Iris pigment epithelial cell (primary cell): Measurements from ENCODE around the gene FSHB.
"Not testable (repeated sequence)": the region's sequence is repeated elsewhere in the genome, so short reads cannot be mapped to it uniquely, and the experiment has no call there.

Experiments
- DNase-seq: peaks from one replicate; pipeline ENCODE4 v3.0.0-alpha.2; 2011; ENCODE audit warnings: low read depth

Gene FSHB

DNA sequence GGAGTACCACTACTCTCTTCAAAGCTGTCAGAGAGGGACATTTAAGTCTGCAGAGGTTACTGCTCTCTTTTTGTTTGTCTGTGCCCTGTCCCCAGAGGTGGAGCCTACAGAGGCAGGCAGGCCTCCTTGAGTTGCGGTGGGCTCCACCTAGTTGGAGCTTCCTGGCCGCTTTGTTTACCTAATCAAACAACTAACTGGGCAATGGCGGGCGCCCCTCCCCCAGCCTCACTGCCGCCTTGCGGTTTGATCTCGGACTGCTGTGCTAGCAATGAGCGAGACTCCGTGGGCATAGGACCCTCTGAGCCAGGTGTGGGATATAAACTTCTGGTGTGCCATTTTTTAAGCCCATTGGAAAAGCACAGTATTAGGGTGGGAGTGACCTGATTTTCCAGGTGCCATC is 37.8 kb downstream of the FSHB start:
- not testable (repeated sequence) for DNase-seq

DNA sequence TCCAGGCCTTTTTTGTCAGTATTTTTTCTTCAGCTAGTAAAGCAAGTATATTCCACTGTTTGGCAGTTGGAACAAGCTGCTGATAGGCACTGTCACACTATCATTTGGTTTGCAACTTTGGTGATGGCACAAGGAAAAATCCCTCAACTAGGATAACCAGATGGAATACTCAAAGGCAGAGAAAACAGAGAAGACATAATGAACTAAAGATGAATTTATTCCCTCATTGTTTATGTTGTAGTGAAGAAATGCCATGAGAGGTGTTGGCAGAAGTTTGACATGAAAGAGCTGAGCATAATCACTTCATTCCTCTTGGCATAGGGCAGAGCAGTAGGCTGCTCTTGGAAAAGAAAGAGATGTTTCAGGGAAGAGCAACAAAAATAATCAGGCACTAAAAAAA is 39.9 kb downstream of the FSHB start:
- no peak for DNase-seq

GRCh38 chr11:30277176-30277575 is 46.4 kb downstream of the FSHB start:
- DNase-seq = no peak

- DNase-seq = no peak
These were observed 49.0 kb downstream of the FSHB start for GRCh38 chr11:30279796-30280195.

DNA sequence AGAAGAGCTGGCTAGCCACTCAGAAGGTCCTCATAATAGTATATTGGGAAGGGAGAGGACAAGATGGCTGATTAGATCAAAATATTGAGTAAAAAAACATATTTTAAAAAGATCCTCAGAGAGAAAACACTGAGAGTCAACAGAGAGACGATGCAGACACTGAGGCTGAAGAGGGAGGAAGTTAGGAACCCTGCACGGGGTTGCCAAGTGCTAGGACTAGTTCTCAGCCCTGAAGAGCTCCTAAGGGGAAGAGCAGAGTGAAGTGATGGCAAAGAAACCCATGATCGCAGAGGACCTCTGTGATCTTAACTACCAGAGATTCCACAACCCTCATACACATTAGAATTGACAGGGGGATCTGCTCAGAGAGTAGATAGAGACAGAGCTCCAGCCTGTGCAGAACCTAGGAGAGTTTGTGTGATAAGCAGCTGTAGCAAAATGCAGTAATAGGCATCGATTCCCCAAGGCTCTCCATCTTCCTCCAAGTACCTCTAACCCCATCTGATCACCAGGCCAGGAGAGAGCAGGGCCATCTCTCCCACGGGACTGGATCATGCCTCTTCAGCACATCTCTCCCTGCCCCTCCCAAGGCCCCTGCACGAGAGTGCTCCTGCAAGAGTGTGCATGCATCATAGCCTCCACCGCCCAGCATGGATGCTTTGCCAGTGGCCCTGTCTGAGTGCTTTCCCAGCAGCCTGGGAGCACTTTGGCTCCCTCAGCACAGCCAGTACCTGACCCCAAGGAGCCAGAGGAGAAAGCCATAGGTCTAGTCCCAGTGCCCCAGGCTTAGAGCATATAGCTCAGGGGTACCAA is 50.9 kb downstream of the FSHB start:
- no peak for DNase-seq

DNA sequence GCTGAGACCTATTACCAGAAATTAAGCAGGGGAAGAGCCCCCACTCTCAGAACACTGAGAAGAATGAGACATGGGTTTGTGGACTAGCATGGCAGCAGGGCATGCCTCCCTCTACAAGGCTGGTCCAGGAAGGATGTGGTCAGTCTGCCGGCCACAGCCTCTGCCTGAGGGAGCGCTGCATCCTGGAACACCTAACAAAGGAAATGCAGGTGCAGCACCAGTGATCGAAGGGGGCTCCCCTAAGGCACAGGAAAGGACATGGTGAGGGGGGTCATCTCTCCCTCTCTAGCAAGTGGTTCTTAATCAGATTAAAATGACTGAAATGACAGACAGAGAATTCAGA is 51.4 kb downstream of the FSHB start:
- DNase-seq = no peak
